Breast epithelium (tissue), 4 donors: ENCODE data around the gene GDF2. TPM values are rescaled to one million over a fixed set of nuclear protein-coding genes. Genes with fewer than 3 reads are reported as not detected.

Experiments used
- DNase-seq, 2 donors: peaks; one replicate each; pipeline ENCODE4 v3.0.0-alpha.2; 2019; ENCODE audit warnings: low spot score in 2 of 2
- H3K27ac ChIP-seq, 2 donors: fragments of 200-600 bp; sonication (generic) in 1 of 2; one replicate each; pipeline ENCODE4 v1.5.1; 2016 to 2019; ENCODE audit warnings: mild to moderate bottlenecking in 1 of 2
- H3K27me3 ChIP-seq, 2 donors: fragments of 200-600 bp; sonication (generic) in 1 of 2; one replicate each; pipeline versions ENCODE4 v1.5.1 to v1.6.0; 2017 to 2019; ENCODE audit warnings: control low read depth in 1 of 2, mild to moderate bottlenecking in 1 of 2
- H3K36me3 ChIP-seq: fragments of 200-600 bp; one replicate; pipeline ENCODE4 v1.5.1; 2019
- H3K4me1 ChIP-seq, 2 donors: fragments of 200-600 bp; sonication (generic); one replicate each; pipeline ENCODE4 v1.5.1; 2016 to 2019; ENCODE audit warnings: control low read depth in 1 of 2
- H3K4me3 ChIP-seq, 3 donors: fragments of 200-600 bp; sonication (generic); 1 replicate in 2 of 3; 2 replicates in 1 of 3; pipeline ENCODE4 v1.5.1; 2016 to 2019; ENCODE audit warnings: mild to moderate bottlenecking in 3 of 3, moderate library complexity in 2 of 3
- H3K9me3 ChIP-seq, 2 donors: fragments of 200-600 bp; sonication (generic) in 1 of 2; one replicate each; pipeline ENCODE4 v1.5.1; 2016 to 2019; ENCODE audit warnings: control low read depth in 1 of 2
- POLR2A ChIP-seq: fragments of 450-650 bp; IDR thresholded peaks from one replicate; pipeline ENCODE4 v1.6.1; 2016; ENCODE audit warnings: antibody characterized with exemption, mild to moderate bottlenecking, moderate library complexity
- POLR2AphosphoS5 ChIP-seq, 3 donors: sonication (generic); formaldehyde crosslinking; IDR thresholded peaks; one replicate each; pipeline ENCODE4 v1.6.1; 2017; ENCODE audit warnings: antibody characterized with exemption in 3 of 3
- intact Hi-C: fragments of 100-400 bp; cut with DNase I; formaldehyde crosslinking; loops from one replicate; pipeline ENCODE4 v1.15.1; 2023; ENCODE audit warnings: low total_unique reads
- total RNA-seq, 3 donors: library from RNA; depleted of rRNA; stranded (reverse); fragments of >200 nt; gene quantifications; one replicate each; pipeline ENCODE4 v1.1.0, GENCODE V29; 2016
- TF ChIP-seq, protein P1 (sequence below), 3 donors: fragments of 450-650 bp; IDR thresholded peaks; one replicate each; pipeline ENCODE4 v1.5.1; 2016 to 2017; ENCODE audit warnings: antibody characterized with exemption in 3 of 3, mild to moderate bottlenecking in 3 of 3, moderate library complexity in 3 of 3

GDF2 gene
- total RNA-seq, 3 donors from 2014 or later: not detected

DNA sequence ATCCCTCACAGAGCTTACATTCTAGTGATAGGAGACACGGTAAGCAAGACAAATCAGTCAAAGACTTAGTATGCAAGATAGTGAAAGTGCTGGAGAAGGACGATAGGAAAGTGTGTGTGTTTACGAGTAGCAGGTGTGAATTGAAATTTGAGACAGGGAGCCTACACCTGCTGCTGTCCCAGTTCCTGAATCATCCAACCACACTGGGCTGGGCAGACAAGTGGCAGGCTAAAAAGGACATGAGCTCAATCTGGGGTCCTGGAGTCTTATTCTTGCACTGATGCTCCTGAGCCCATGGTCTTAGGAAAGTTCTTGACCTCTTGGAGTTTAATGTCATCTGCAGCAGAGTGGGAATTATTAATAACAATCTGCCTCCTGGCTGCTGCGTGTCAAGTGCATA, 42.1 kb downstream of the GDF2 start:
- no peaks in the 10 kb centered on the region for H3K9me3 ChIP-seq
- no peak for DNase-seq
- no peaks in the 10 kb centered on the region for H3K27me3 ChIP-seq
- no peaks in the 10 kb centered on the region for H3K4me1 ChIP-seq
- H3K36me3 ChIP-seq: no peaks in the 10 kb centered on the region
- intact Hi-C loops: no loop called here
- no peak overlapping the region for H3K27ac ChIP-seq
- H3K4me3 ChIP-seq: no peak overlapping the region
- no peak for TF ChIP-seq POLR2A

DNA sequence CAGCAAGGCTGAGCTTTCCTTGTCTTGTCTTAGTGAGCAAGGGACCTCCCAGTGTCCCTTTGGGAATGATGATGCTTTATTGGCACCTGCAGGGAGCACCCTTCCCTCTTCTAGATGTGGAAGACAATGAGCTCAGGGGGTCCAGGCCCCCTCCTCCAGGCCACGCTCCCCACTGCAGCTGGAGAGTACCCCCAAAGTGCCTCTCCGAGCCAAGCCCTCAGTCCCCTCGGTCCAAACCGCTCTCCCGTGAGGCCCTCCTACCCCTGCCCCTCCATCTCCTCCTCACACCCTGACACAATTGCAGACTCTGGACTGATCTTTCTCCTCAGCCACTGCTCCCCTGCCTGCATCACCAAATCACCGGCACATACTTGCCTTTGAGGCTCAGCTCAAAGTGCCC, 42.7 kb downstream of the GDF2 start:
- no peak overlapping the region for H3K4me3 ChIP-seq
- no peaks in the 10 kb centered on the region for H3K27me3 ChIP-seq
- DNase-seq: no peak
- no peak overlapping the region for H3K27ac ChIP-seq
- no peak for TF ChIP-seq POLR2A
- TF ChIP-seq, protein P1, sequence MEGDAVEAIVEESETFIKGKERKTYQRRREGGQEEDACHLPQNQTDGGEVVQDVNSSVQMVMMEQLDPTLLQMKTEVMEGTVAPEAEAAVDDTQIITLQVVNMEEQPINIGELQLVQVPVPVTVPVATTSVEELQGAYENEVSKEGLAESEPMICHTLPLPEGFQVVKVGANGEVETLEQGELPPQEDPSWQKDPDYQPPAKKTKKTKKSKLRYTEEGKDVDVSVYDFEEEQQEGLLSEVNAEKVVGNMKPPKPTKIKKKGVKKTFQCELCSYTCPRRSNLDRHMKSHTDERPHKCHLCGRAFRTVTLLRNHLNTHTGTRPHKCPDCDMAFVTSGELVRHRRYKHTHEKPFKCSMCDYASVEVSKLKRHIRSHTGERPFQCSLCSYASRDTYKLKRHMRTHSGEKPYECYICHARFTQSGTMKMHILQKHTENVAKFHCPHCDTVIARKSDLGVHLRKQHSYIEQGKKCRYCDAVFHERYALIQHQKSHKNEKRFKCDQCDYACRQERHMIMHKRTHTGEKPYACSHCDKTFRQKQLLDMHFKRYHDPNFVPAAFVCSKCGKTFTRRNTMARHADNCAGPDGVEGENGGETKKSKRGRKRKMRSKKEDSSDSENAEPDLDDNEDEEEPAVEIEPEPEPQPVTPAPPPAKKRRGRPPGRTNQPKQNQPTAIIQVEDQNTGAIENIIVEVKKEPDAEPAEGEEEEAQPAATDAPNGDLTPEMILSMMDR (IDR thresholded peaks at IDR 0.05): no peak
- no peak for TF ChIP-seq POLR2AphosphoS5 (IDR thresholded peaks at IDR 0.05)
- intact Hi-C loops: no loop called here
- H3K9me3 ChIP-seq: no peaks in the 10 kb centered on the region
- H3K36me3 ChIP-seq: no peaks in the 10 kb centered on the region
- H3K4me1 ChIP-seq: no peaks in the 10 kb centered on the region

DNA sequence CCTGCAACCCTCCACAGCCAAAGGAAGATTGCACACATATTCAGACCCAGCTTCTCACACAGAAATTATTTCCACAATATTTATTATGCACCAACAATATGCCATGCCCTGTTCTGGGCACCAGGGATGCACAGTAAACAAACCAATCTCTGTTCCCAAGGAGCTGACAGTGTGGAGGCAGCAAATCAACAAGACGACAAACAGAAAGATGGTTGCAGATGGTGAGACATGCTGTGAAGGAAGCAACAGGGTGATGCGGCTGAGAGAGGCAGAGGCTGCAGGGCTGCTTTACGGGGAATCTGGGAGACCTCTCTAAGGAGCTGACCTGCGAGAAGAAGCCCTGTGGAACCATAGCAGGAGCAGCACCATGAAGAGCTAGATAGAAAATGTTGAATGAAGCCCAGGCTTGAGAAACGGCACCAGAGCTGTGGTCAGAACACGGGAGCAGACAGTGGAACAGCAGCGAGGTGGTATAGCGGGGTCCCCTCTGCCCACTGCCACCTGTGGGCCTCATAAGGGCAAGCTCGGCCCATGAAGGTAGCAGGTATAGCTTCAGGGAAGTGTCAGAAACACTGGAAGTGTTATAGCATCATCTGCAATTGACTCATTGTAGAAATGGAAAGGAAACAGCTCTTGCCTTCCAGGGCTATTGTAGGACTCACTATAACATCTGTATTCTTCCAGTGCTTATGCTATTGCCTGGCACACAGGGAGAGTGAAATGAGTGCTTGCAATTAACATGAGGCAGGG, 43.4 kb downstream of the GDF2 start:
- DNase-seq: no peak
- no peaks in the 10 kb centered on the region for H3K4me1 ChIP-seq
- no peak overlapping the region for H3K27ac ChIP-seq
- no peak for TF ChIP-seq POLR2A
- no peak for TF ChIP-seq POLR2AphosphoS5 (IDR thresholded peaks at IDR 0.05)
- TF ChIP-seq, protein P1 (IDR thresholded peaks at IDR 0.05): no peak
- no peaks in the 10 kb centered on the region for H3K27me3 ChIP-seq
- no peak overlapping the region for H3K4me3 ChIP-seq
- intact Hi-C loops: no loop called here
- no peaks in the 10 kb centered on the region for H3K36me3 ChIP-seq
- no peaks in the 10 kb centered on the region for H3K9me3 ChIP-seq

DNA sequence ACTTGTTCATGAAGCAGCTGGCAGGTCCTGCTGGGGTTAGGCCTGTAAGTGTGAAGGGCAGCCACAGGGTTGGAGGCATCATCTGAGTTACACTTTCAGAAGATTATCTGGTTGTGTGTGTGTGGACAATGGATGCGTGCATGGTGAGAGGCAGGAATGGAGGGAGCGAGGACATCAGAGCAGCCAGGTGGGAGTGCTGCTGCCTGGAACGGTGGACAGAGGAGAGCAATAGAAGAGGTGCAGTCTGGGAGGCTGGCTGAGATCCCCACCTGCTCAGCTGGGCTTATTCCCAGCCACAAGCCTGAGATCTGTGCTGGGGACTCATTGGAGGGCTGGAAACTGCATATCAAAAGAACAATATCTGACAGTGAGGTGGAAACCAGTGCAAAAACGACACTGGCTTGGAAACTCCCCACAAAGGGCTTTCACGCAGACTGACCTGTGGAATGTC, 44.0 kb downstream of the GDF2 start:
- DNase-seq: peak in 1 of 2 donors; percentile 2
- Histone ChIP-seq H3K9me3 (no peaks in the 10 kb centered on the region), H3K4me3 (no peak overlapping the region), H3K27me3 (no peaks in the 10 kb centered on the region), H3K36me3 (no peaks in the 10 kb centered on the region), H3K27ac (no peak overlapping the region), H3K4me1 (no peaks in the 10 kb centered on the region)
- intact Hi-C loops: no loop called here
- no peak for TF ChIP-seq POLR2AphosphoS5 (IDR thresholded peaks at IDR 0.05)
- no peak for TF ChIP-seq POLR2A
- TF ChIP-seq, protein P1 (IDR thresholded peaks at IDR 0.05): no peak

DNA sequence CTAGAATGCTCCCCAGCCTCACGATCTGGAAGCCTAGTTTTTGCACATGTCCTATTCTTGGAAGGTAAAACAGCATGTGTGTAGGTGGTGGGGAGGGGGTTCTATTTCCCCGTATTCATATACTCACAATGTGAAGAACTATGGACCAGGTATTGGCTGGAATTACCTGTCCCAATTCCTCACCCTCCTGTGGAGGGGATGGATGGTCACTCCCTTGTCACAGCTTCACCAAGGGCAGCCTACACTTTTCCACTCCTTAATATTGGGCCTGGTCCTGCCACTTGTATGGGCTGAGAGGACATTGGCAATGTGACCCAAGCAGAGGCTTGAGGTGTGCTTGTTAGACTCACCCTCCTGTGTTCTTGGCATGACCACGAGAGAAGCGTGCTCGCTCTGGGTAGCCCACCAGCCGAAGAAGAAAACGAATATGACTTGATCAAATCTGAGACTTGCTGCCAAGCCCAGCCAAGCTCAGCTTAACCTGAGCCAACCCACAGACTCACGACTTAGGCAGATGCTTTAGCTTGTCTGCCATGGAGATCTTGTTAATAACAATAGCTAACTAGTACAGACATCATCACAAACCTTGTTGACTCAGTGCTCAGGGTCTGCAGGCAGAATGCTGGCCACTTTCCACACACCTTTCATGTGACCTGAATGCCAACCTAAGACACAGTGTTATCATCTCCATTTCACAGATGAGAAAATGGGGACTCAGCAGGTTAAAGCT, 44.6 kb downstream of the GDF2 start:
- intact Hi-C loops: no loop called here
- no peak overlapping the region for H3K4me3 ChIP-seq
- H3K36me3 ChIP-seq: no peaks in the 10 kb centered on the region
- no peak overlapping the region for H3K27ac ChIP-seq
- H3K9me3 ChIP-seq: no peaks in the 10 kb centered on the region
- no peaks in the 10 kb centered on the region for H3K27me3 ChIP-seq
- DNase-seq: peak in 1 of 2 donors; percentile 22
- no peaks in the 10 kb centered on the region for H3K4me1 ChIP-seq
- TF ChIP-seq POLR2AphosphoS5 (IDR thresholded peaks at IDR 0.05) (no peak), POLR2A (no peak)
- TF ChIP-seq, protein P1 (IDR thresholded peaks at IDR 0.05): no peak
